ENCODE data around the gene PAX8. TPM values are rescaled to one million over a fixed set of nuclear protein-coding genes. Genes with fewer than 3 reads are reported as not detected.

Gene PAX8
- polyA plus RNA-seq, 1 donor from 2014 or later = 0.85 TPM

GRCh38 chr2:113218283-113219091 lies 60.2 kb downstream of the PAX8 start:
- H3K9me3 Mint-ChIP-seq = no peaks in the 10 kb centered on the region
- peaks cover 1% of the 10 kb centered on the region for H3K36me3 Mint-ChIP-seq
- H3K4me3 Mint-ChIP-seq = no peak overlapping the region
- peaks cover 7 to 9% (median 7%) of the 10 kb centered on the region in 3 donors for H3K4me1 Mint-ChIP-seq
- H3K27ac Mint-ChIP-seq = no peak overlapping the region
- peaks cover 8% of the 10 kb centered on the region for H3K27me3 Mint-ChIP-seq

GRCh38 chr2:113217455-113218282 lies 61.1 kb downstream of the PAX8 start:
- H3K27me3 Mint-ChIP-seq = peaks cover 12% of the 10 kb centered on the region
- peak overlapping the region in 1 of 4 donors; percentile 89 for H3K4me3 Mint-ChIP-seq
- H3K9me3 Mint-ChIP-seq = no peaks in the 10 kb centered on the region
- peaks cover 1% of the 10 kb centered on the region for H3K36me3 Mint-ChIP-seq
- peaks cover 7 to 10% (median 7%) of the 10 kb centered on the region in 3 donors for H3K4me1 Mint-ChIP-seq
- H3K27ac Mint-ChIP-seq = peak overlapping the region in 1 of 3 donors; percentile 59

DNA sequence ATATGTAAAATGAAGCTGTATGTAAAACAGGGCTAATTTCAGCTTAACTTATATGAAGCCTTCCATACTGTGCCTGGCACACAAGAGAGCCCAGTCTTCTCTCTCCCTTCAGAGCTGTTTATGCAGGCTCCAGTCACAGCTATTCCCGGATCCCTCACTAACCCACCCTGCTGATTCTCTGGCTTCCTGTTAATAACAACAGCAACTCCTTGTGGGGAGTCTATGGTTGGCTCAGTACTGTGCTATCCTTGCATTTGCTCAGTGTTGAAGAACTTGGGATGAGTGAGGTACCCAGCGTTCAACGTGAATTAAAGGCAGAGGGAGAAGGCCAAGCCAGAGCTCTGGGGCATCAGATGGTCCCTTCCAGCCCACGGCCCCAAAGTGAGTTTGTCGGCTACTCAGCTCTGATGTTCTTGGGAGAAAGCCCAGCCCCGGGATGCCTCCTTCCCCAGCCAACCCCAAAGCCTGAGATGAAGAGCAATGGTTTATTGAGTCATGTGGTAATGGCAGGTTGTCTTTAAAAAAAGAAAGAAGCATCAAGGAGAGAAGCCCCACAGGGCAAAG lies 61.7 kb downstream of the PAX8 start:
- Mint-ChIP-seq H3K27me3 (peaks cover 13% of the 10 kb centered on the region), H3K9me3 (no peaks in the 10 kb centered on the region), H3K4me1 (peaks cover 7 to 10% (median 7%) of the 10 kb centered on the region in 3 donors), H3K4me3 (peak overlapping the region in 1 of 4 donors; percentile 89), H3K27ac (peak overlapping the region in 1 of 3 donors; percentile 30), H3K36me3 (peaks cover 1% of the 10 kb centered on the region)

DNA sequence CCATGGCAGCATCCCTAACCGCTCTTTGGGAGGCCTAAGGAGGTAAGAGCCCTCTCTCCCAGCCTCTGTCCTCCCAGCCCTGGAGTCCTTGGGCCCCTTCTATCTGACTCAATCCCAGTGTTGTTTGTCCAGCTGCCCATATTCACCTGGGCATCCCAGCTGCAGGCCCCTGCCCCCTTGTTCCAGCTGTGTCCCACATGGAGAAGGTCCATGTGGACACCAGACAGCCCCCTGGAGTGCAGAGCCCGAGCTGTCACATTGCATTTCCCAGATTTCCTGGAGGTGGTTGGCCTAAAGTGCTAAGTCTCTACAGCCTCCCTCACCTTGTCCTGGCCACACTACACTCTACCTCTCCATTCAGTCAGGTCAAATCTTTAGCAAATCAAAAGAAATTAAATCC lies 62.4 kb downstream of the PAX8 start:
- H3K36me3 Mint-ChIP-seq = peaks cover 1% of the 10 kb centered on the region
- H3K4me3 Mint-ChIP-seq = no peak overlapping the region
- no peaks in the 10 kb centered on the region for H3K9me3 Mint-ChIP-seq
- H3K27me3 Mint-ChIP-seq = peaks cover 13% of the 10 kb centered on the region
- peaks cover 7 to 10% (median 7%) of the 10 kb centered on the region in 3 donors for H3K4me1 Mint-ChIP-seq
- H3K27ac Mint-ChIP-seq = peak overlapping the region in 1 of 3 donors; percentile 30

- Mint-ChIP-seq H3K27ac (peak overlapping the region in 1 of 3 donors; percentile 76), H3K4me1 (peaks cover 7 to 10% (median 7%) of the 10 kb centered on the region in 3 donors)
Measured at GRCh38 chr2:113215056-113215455, 63.7 kb downstream of the PAX8 start.

GRCh38 chr2:113214141-113214540 lies 64.6 kb downstream of the PAX8 start:
- Mint-ChIP-seq H3K27ac (no peak overlapping the region), H3K36me3 (peaks cover 1% of the 10 kb centered on the region), H3K9me3 (no peaks in the 10 kb centered on the region), H3K4me3 (peak overlapping the region in 1 of 4 donors; percentile 22), H3K27me3 (peaks cover 13% of the 10 kb centered on the region), H3K4me1 (peaks cover 7 to 10% (median 7%) of the 10 kb centered on the region in 3 donors)

More at GRCh38 chr2:113215056-113215455, 63.7 kb downstream of the PAX8 start:
- Mint-ChIP-seq H3K4me3 (no peak overlapping the region), H3K27me3 (peaks cover 13% of the 10 kb centered on the region), H3K9me3 (no peaks in the 10 kb centered on the region), H3K36me3 (peaks cover 1% of the 10 kb centered on the region)

DNA sequence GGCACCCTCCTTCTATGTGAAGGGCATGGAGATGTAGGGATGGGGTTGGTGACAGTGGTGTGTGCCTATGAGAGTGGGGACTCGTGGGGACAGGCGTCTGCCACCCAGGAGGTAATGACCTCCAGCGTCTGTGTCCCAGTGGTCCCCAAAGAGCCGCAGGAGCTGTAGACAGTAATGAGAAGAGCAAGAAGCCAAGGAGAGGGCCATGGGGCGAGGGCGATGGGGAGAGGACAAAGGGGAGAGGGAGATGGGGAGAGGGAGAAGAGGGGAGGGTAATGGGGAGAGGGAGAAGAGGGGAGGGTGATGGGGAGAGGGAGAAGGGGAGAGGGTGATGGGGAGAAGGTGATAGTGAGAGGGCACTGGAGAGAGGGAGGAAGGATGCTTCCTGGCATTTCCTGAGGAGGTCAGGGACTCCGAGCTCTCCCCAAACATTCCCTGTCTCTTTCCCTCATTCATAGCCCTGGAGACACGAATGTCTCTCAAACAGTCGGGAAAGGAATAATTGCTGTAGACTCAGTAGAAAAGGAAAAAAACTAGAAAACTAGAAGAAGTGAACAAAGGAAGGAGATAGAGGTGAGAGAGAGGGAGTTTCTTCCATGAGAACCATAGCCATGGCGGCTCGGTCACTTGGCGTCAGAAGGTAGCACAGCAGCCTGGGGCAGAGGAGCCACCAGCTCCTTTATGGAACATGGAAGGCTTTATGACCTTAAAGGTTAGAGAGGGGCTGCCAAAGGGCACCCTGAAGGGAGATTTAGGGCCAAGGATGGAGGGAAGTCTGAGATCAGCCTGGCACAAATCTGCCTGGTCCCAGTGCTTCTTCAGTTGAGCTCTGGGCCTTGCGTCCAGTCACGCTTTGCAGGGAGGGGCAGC lies 65.4 kb downstream of the PAX8 start:
- H3K4me1 Mint-ChIP-seq = peaks cover 7 to 10% (median 7%) of the 10 kb centered on the region in 3 donors
- no peak overlapping the region for H3K4me3 Mint-ChIP-seq
- no peak overlapping the region for H3K27ac Mint-ChIP-seq
- peaks cover under 1% of the 10 kb centered on the region for H3K36me3 Mint-ChIP-seq
- peaks cover 13% of the 10 kb centered on the region for H3K27me3 Mint-ChIP-seq
- H3K9me3 Mint-ChIP-seq = no peaks in the 10 kb centered on the region

- Mint-ChIP-seq H3K27ac (no peak overlapping the region), H3K27me3 (peaks cover 9% of the 10 kb centered on the region), H3K9me3 (no peaks in the 10 kb centered on the region), H3K36me3 (peaks cover 2% of the 10 kb centered on the region), H3K4me1 (peaks cover 2 to 6% (median 5%) of the 10 kb centered on the region in 3 donors), H3K4me3 (no peak overlapping the region)
Measured at GRCh38 chr2:113212245-113213060, 66.3 kb downstream of the PAX8 start.

DNA sequence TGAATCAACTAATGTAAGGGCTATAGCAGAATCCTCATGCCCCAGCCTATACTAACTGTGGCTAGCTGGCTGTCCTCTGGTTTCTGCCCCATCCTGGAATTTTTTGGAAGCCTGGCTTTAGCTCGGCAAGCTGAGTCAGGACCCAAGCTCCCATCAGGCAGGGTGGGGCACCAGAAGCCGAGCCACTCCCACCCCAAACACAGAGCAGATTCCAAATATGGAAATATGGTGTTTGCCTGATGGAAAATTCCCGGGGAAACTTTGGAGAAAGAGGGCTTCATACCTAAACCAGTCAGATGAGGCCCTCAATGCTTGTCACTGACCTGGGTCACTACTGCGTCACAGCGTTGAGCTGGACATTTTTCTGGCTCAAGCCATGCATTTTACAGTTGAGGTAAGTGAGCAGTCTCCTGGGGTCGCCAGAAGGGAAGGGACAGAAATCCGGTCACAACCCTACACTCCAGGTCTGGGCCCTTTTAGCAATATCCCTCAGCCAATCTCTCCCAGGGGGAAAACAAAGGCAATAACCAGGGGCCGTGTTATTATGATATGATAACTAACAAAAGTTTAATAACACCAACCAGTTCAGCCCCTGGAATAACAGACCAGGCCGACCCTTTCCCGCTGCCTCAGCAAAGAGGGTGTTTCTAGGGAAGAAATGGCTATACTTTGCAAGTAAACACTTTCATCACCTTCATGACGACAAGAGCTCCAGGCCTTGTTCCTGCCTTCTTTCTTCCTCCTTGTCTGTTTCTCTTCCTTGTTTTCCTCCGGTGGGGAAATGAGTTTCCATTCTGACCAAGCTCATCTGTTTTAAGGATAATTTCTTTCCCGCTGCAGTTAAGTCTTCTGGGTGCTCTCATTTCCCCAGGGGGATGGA lies 67.3 kb downstream of the PAX8 start:
- Mint-ChIP-seq H3K9me3 (no peaks in the 10 kb centered on the region), H3K4me3 (no peak overlapping the region), H3K36me3 (peaks cover 2% of the 10 kb centered on the region), H3K27ac (peak overlapping the region in 1 of 3 donors; percentile 37), H3K27me3 (peaks cover 6% of the 10 kb centered on the region), H3K4me1 (peaks cover 0 to 1% (median 0%) of the 10 kb centered on the region in 3 donors)

- no peaks in the 10 kb centered on the region for H3K9me3 Mint-ChIP-seq
- peaks cover 3 to 6% (median 4%) of the 10 kb centered on the region in 3 donors for H3K4me1 Mint-ChIP-seq
- no peak overlapping the region for H3K27ac Mint-ChIP-seq
Measured at GRCh38 chr2:113209646-113210171, 69.0 kb downstream of the PAX8 start.

GRCh38 chr2:113209011-113209645 lies 69.6 kb downstream of the PAX8 start:
- H3K27me3 Mint-ChIP-seq = peaks cover 6% of the 10 kb centered on the region
- H3K4me3 Mint-ChIP-seq = no peak overlapping the region
- peaks cover 4 to 7% (median 7%) of the 10 kb centered on the region in 3 donors for H3K4me1 Mint-ChIP-seq
- H3K36me3 Mint-ChIP-seq = peaks cover 2% of the 10 kb centered on the region
- H3K27ac Mint-ChIP-seq = peak overlapping the region in 1 of 3 donors; percentile 4
- H3K9me3 Mint-ChIP-seq = no peaks in the 10 kb centered on the region

More at GRCh38 chr2:113209646-113210171, 69.0 kb downstream of the PAX8 start:
- Mint-ChIP-seq H3K27me3 (peaks cover 6% of the 10 kb centered on the region), H3K36me3 (peaks cover 2% of the 10 kb centered on the region), H3K4me3 (no peak overlapping the region)

- no peak overlapping the region for H3K4me3 Mint-ChIP-seq
- H3K27ac Mint-ChIP-seq = peak overlapping the region in 2 of 3 donors; percentile 4 to 39
- no peaks in the 10 kb centered on the region for H3K9me3 Mint-ChIP-seq
Measured at GRCh38 chr2:113208396-113208795, 70.3 kb downstream of the PAX8 start.

More at GRCh38 chr2:113208396-113208795, 70.3 kb downstream of the PAX8 start:
- H3K36me3 Mint-ChIP-seq = peaks cover 2% of the 10 kb centered on the region
- peaks cover 4% of the 10 kb centered on the region for H3K27me3 Mint-ChIP-seq
- peaks cover 8 to 12% (median 11%) of the 10 kb centered on the region in 3 donors for H3K4me1 Mint-ChIP-seq

Measured in IgD-negative memory B cell (primary cell).